Left colon (tissue), 2 donors: ENCODE results near the gene ZNF217. TPM values are rescaled to one million over a fixed set of nuclear protein-coding genes. Genes with fewer than 3 reads are reported as not detected.
"Not testable (repeated sequence)": the region's sequence is repeated elsewhere in the genome, so short reads cannot be mapped to it uniquely, and the experiment has no call there.

ENCODE experiments used
- ATAC-seq: fragments of 200-7000 bp; cut with Tn5 transposase; one replicate; pipeline ENCODE4 v1.9.1; 2020; ENCODE audit warnings: mild to moderate bottlenecking, moderate library complexity
- DNase-seq, 2 donors: peaks; one replicate each; pipeline ENCODE4 v3.0.0-alpha.2; 2020
- intact Hi-C, 2 donors: fragments of 100-400 bp; cut with DNase I in 1 of 2; cut with micrococcal nuclease in 1 of 2; formaldehyde crosslinking; loops; one replicate each; pipeline versions ENCODE4 v1.11.2 to v1.14.0; 2022; cut with DNase I, micrococcal nuclease
- long read RNA-seq: library from polyadenylated mRNA; unstranded; transcript quantifications from one replicate; pipeline ENCODE4 v2.0.0, GENCODE V29; 2021
- total RNA-seq, 2 donors: library from RNA; stranded (reverse); fragmentation: NEBNext Ultra II Directional; extraction: Animal tissue kit (Norgen Biotek cat#: 25700); gene quantifications; one replicate each; pipeline ENCODE4 v1.2.1, GENCODE V29; 2021
- donor health status: DM: no; HTN: no; CAD: no.
- donor health status: DM: yes; HTN: yes; CAD: no.

Gene ZNF217
- 10 to 100 TPM; 58.2 to 70.0 TPM for total RNA-seq
- long read RNA-seq, partial matches to known transcripts: 2 of 11 reads
- long read RNA-seq, other reads (novel, unspliced or antisense): 9 of 11 reads

- intact Hi-C loops: not testable (repeated sequence)
- DNase-seq (peak; percentile 72 to 81), ATAC-seq (peak; percentile 45)
These were observed at the start of gene ZNF217 for GRCh38 chr20:53593466-53594007. Gene ZNF217 (minus strand): TSS chr20:53593839. CDS start chr20:53582826, 11,013 bp downstream.

GRCh38 chr20:53643031-53643832, 49.6 kb upstream of the ZNF217 start:
- DNase-seq: peak; percentile 67 to 75
- ATAC-seq: peak; percentile 89
- intact Hi-C loops: no loop called here

DNA sequence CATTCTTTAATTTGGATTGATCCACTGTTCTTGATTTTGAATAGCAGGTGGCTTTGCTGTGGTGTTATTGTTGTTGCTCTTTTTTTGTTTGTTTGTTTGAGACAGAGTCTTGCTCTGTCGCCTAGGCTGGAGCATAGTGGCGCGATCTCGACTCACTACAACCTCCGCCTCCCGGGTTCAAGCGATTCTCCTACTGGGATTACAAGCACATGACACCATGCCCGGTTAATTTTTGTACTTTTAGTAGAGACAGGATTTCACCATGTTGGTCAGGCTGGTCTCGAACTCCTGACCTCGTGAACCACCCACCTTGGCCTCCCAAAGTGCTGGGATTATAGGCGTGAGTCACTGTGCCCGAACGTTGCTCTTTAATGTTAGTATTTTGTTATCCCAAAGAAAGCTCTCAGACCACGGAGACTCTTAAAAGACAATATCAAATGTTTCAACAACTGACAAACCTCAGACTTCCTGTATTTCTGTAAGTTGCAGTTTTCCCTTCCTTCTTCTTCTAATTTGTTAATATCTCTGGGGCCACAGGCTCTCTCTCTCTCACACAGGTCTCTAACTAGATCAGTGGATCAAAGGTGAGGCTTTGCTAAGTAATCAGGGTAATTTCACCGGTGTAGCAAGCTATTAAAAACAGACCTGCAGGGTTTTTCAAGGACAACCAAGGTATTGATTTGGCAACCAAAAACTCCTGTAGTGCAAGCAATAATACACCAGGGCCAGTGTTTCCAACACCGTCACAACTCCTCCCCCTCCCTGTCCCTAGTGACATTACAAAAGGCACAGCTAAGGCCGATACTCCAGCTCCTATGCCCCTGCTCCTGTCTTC, 48.8 kb upstream of the ZNF217 start:
- ATAC-seq: peak; percentile 79
- peak; percentile 53 to 70 for DNase-seq
- intact Hi-C loops: no loop called here

GRCh38 chr20:53639647-53640440, 46.2 kb upstream of the ZNF217 start:
- ATAC-seq: no peak
- DNase-seq: no peak
- intact Hi-C loops: no loop called here

- ATAC-seq: no peak
- no peak for DNase-seq
- intact Hi-C loops: no loop called here
These were observed 45.5 kb upstream of the ZNF217 start for GRCh38 chr20:53639128-53639527.

GRCh38 chr20:53637310-53637709, 43.7 kb upstream of the ZNF217 start:
- ATAC-seq, intact Hi-C loops, DNase-seq: not testable (repeated sequence)

- ATAC-seq: no peak
- no peak for DNase-seq
- intact Hi-C loops: no loop called here
These were observed 43.0 kb upstream of the ZNF217 start for GRCh38 chr20:53636540-53637097.

DNA sequence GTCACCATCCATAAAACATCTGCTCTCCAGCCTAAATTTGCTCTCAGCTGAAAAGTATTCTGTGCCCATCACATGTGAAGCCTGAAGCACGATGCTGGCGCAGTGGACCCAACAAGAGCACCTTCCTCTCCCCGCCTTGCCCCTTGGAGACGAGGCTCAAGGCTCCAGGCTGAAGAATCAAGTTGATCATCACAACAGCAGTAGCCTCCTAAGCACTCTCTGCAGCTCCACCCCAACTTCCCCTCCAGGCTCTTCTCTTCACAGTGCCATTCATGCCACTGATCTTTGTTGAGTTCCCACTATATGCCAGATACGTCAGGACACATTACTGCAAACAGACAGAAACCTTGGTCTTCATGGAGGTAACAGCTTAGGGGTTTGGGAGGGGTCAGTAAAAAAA, 41.6 kb upstream of the ZNF217 start:
- ATAC-seq (no peak), DNase-seq (peak in 1 of 2 donors; percentile 16)
- intact Hi-C loops: no loop called here

GRCh38 chr20:53631909-53632662, 38.4 kb upstream of the ZNF217 start:
- peak; percentile 1 to 12 for DNase-seq
- no peak for ATAC-seq
- intact Hi-C loops: no loop called here

DNA sequence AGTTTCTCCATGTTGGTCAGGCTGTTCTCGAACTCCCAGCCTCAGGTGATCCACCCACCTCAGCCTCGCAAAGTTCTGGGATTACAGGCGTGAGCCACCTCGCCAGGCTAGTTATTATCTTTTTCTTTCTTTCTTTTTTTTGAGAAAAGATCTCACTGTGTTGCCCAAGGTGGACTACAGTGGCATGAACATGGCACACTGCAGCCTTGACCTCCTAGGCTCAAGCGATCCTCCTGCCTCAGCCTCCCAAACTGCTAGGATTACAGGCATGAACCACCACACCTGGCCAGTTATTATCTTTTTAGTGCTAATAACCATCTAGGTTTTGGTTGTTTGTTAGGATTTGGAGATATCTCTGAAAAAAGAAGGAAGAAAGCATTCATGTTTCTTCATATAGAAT, 35.8 kb upstream of the ZNF217 start:
- DNase-seq (peak in 1 of 2 donors; percentile 2), ATAC-seq (no peak)
- intact Hi-C loops: no loop called here

DNA sequence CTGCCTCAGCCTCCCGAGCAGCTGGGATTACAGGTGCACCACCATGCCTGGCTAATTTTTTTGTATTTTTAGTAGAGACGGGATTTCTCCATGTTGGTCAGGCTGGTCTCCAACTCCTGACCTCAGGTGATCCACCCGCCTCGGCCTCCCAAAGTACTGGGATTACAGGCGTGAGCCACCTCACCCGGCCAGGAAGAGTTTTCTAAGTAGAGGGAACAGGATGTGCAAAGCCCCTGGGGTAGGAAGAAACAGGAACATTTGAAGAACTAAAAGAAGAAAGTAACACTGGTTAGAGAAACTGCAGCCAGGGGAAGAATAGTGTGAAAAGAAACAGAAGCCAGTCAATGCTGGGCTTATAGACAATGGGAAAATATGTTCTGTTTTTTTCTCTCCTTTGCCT, 35.1 kb upstream of the ZNF217 start:
- DNase-seq, intact Hi-C loops: not testable (repeated sequence)

GRCh38 chr20:53628076-53628475, 34.4 kb upstream of the ZNF217 start:
- intact Hi-C loops: no loop called here
- ATAC-seq (no peak), DNase-seq (peak in 1 of 2 donors; percentile 1)

More for the DNA sequence above, 35.1 kb upstream of the ZNF217 start:
- ATAC-seq: not testable (repeated sequence)

- DNase-seq: peak in 1 of 2 donors; percentile 14
- ATAC-seq, intact Hi-C loops: not testable (repeated sequence)
These were observed 33.4 kb upstream of the ZNF217 start for GRCh38 chr20:53627001-53627400.

- no peak for DNase-seq
- intact Hi-C loops: no loop called here
- ATAC-seq: no peak
These were observed 32.9 kb upstream of the ZNF217 start for GRCh38 chr20:53626584-53626983.

DNA sequence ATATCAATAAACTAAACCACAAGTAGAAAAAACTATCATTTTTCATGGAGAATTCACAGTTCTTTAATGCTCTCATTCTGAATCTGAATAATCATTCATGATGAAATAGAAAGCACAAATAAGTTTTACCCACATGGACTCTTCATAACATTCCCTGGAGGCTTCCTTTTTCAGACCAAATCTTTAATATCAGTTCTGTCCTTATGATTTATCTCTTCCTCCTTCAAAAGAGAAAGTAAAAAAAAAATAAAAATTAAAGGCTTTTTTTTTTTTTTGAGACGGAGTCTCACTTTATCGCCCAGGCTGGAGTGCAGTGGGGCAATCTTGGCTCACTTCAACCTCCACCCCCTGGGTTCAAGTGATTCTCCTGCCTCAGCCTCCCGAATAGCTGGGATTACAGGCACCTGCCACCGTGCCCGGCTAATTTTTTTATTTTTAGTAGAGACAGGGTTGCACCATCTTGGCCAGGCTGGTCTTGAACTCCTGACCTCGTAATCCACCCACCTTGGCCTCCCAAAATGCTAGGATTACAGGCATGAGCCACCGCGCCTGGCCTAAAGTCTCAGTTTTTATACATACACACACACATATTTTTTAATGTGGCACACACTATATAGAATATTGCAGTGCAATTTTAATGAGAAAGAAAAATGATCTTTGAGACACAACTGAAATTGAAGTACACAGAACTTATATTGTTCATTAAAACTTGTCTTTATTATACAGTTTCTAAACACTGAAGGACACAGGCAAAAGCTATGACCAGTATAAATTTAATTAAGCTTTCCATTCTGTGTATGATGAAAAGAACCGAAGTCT, 31.9 kb upstream of the ZNF217 start:
- DNase-seq: no peak
- ATAC-seq: no peak
- intact Hi-C loops: no loop called here

DNA sequence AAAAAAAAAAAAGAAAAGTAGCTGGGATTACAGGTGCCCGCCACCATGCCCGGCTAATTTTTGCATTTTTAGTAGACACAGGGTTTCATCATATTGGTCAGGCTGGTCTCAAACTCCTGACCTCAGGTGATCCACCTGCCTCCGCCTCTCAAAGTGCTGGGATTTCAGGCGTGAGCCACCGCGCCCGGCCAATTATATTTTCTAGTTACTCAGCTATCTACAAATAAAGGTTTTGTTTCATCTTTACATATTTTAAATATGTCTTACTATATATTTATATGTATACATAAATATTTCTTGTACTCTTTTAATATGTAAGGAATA, 31.2 kb upstream of the ZNF217 start:
- ATAC-seq, DNase-seq, intact Hi-C loops: not testable (repeated sequence)
